GM18511 (cell line): Measurements from ENCODE around the gene RFTN1.

Source experiments
- ATAC-seq: cut with Tn5 transposase; IDR thresholded peaks from one replicate; pipeline ENCODE4 v1.9.1; 2021; ENCODE audit warnings: mild to moderate bottlenecking, moderate library complexity; ENCODE audit not compliant: unreplicated experiment

The RFTN1 gene

GRCh38 chr3:16337856-16338540 is 175.5 kb downstream of the RFTN1 start:
- no peak for ATAC-seq

GRCh38 chr3:16336825-16337224 is 176.7 kb downstream of the RFTN1 start:
- ATAC-seq: no peak

DNA sequence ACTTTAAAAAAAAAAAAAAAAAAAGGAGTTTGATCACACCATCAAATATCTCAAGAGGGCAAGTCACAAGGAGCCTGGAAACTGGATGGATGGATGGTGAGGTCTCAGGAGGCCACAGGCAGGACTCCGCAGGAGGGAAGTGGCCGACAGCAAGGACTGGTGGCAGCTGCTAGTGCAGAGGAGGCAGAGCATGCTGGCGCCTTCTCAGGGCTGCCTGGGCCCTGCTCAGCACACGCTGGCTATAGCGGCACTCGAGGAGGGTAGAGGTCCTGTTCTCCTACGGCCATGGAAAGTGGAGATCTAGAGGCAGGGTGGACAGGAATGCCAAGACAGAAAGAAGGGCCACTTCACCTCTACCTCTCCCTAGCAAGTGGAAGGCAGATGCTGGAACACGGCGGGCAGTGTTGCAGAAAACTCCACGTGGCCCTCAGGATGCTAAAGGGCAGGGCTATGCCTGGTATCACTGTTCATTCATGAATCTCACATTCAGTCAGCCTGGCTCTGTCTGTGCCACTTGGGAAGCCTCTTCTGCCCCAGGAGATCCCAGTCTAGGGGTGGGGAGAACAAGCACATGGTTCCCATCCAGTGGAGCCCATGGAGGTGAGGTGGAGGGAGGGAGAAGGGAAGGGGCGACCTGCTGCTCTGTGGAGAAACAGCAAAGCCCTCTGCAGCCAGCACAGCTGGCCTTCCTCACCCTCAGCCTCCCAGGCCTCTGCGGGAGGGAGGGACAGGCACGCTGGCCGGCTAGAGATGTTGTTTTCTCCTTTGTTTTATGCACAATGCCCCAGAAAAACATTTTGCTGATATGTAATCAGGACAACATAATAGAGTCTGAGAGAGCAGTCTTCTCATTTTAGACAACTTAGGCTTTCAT is 177.5 kb downstream of the RFTN1 start:
- ATAC-seq: no peak

GRCh38 chr3:16335333-16335732 is 178.2 kb downstream of the RFTN1 start:
- ATAC-seq: no peak

DNA sequence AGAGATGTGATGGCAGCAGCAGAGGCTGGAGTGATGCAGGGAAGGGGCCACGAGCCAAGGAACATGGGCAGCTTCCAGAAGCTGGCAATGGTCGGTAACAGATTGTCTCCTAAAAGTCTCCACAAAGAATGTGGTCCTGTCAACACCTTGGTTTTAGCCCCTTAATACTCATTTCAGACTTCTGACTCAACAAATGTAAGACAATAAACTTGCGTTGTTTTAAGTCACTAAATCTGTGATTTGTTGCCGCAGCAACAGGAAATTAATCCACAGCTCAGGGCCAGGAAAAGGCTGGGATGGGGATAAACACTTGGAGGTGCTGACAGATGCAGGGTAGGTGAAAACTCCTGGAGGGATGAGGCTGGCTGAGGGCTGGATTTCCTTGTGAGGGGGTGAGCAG is 178.6 kb downstream of the RFTN1 start:
- no peak for ATAC-seq

- ATAC-seq: no peak
Observed at GRCh38 chr3:16332904-16333426, 180.5 kb downstream of the RFTN1 start.

- ATAC-seq: no peak
Observed at GRCh38 chr3:16331319-16331883, 182.1 kb downstream of the RFTN1 start.

GRCh38 chr3:16330351-16330750 is 183.1 kb downstream of the RFTN1 start:
- ATAC-seq: no peak

DNA sequence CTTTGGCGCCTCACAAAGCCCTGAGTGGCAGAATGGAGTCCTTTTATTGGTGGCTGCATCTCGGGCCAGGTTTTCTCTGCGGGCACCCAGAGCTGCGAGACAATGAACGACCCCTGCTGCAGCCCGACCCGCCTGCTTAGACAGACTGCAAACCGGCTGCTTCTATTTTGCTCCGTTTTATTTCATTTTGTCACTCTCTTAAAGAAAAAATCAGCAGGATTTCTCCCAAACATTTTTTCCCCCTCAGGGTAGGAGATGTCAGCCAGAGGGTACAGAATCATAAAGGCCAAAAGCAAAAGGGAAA is 183.7 kb downstream of the RFTN1 start:
- ATAC-seq: no peak

- no peak for ATAC-seq
Observed at GRCh38 chr3:16329036-16329825, 184.3 kb downstream of the RFTN1 start.

DNA sequence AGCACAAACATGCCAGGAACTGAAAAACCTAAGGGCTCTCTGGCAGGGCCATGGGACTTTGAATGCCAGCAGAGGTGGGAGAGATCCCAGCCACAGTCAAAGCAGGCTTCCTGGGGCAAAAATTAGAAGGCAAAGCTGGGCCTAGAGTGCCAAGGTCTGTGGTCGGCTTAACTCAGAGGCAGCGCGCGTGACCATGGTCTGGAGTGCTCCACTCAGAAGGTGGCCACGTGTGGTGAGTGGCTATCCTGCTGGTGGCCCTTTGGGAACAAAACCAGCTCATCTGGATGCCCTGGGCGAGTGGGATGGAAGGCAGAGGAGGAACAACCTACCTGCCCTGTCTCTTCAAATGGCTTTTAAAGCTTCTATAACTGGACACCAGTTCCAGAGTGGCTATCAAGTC is 185.4 kb downstream of the RFTN1 start:
- no peak for ATAC-seq

- ATAC-seq: no peak
Observed at GRCh38 chr3:16326724-16327349, 186.7 kb downstream of the RFTN1 start.

GRCh38 chr3:16325850-16326249 is 187.6 kb downstream of the RFTN1 start:
- no peak for ATAC-seq

- no peak for ATAC-seq
Observed at GRCh38 chr3:16323737-16324136, 189.8 kb downstream of the RFTN1 start.

- ATAC-seq: no peak
Observed at GRCh38 chr3:16322189-16322588, 191.3 kb downstream of the RFTN1 start.

GRCh38 chr3:16320711-16321110 is 192.8 kb downstream of the RFTN1 start:
- ATAC-seq: no peak

- ATAC-seq: no peak
Observed at GRCh38 chr3:16319723-16320122, 193.8 kb downstream of the RFTN1 start.

GRCh38 chr3:16319307-16319706 is 194.2 kb downstream of the RFTN1 start:
- ATAC-seq: no peak

- no peak for ATAC-seq
Observed at GRCh38 chr3:16318176-16318575, 195.3 kb downstream of the RFTN1 start.

DNA sequence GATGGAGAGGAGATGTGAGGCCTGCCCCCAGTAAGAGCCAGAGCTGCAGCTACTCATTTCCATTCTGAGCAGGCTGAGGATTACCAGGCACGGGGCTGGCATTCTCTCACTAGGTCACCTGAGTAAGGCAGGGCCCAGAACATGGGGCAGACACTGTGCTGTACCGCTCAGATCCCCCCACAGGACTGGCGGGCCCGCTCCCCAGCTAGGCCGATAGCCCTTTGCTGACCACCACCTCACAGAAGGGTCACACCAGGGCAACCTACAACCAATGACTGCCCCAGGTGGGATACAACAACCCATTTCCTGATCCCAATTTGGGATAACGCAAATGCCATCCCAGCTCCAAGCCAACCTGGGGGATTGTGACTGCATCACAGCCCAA is 195.9 kb downstream of the RFTN1 start:
- ATAC-seq: no peak
